Mesothelial cell of epicardium (in vitro differentiated cells): ENCODE data around the gene FOXE3. TPM values are rescaled to one million over a fixed set of nuclear protein-coding genes. Genes with fewer than 3 reads are reported as not detected.
A peak's percentile ranks its signal among the peaks of the same experiment; 100 is the strongest.

ENCODE experiments used
- DNase-seq, 2 experiments: peaks; one replicate each; pipeline ENCODE4 v3.0.0; 2021; ENCODE audit warnings: low spot score in 2 of 2; ENCODE audit not compliant: unreplicated experiment in 2 of 2
- H3K27ac Mint-ChIP-seq: 2 replicates; pipeline ENCODE4 v1.8.0; 2021; ENCODE audit warnings: mixed read lengths
- H3K27me3 Mint-ChIP-seq: 2 replicates; pipeline ENCODE4 v1.8.0; 2021; ENCODE audit warnings: low read depth, mixed read lengths
- H3K36me3 Mint-ChIP-seq: 2 replicates; pipeline ENCODE4 v1.8.0; 2021; ENCODE audit warnings: mixed read lengths
- H3K4me1 Mint-ChIP-seq: 2 replicates; pipeline ENCODE4 v1.8.0; 2021; ENCODE audit warnings: mixed read lengths
- H3K4me3 Mint-ChIP-seq: 2 replicates; pipeline ENCODE4 v1.8.0; 2021; ENCODE audit warnings: mild to moderate bottlenecking, moderate library complexity, mixed read lengths
- H3K9me3 Mint-ChIP-seq: 2 replicates; pipeline ENCODE4 v1.8.0; 2021; ENCODE audit warnings: mixed read lengths
- CTCF ChIP-seq: fragments of 200-600 bp; sonication (generic); IDR thresholded peaks from one replicate; pipeline ENCODE4 v1.5.0; 2021; ENCODE audit warnings: antibody characterized with exemption; ENCODE audit not compliant: unreplicated experiment
- total RNA-seq: library from RNA; stranded (reverse); gene quantifications from 3 replicates; pipeline ENCODE4 v1.2.1, GENCODE V29; 2021

FOXE3 gene
- total RNA-seq, 1 donor from 2014 or later = not detected

DNA sequence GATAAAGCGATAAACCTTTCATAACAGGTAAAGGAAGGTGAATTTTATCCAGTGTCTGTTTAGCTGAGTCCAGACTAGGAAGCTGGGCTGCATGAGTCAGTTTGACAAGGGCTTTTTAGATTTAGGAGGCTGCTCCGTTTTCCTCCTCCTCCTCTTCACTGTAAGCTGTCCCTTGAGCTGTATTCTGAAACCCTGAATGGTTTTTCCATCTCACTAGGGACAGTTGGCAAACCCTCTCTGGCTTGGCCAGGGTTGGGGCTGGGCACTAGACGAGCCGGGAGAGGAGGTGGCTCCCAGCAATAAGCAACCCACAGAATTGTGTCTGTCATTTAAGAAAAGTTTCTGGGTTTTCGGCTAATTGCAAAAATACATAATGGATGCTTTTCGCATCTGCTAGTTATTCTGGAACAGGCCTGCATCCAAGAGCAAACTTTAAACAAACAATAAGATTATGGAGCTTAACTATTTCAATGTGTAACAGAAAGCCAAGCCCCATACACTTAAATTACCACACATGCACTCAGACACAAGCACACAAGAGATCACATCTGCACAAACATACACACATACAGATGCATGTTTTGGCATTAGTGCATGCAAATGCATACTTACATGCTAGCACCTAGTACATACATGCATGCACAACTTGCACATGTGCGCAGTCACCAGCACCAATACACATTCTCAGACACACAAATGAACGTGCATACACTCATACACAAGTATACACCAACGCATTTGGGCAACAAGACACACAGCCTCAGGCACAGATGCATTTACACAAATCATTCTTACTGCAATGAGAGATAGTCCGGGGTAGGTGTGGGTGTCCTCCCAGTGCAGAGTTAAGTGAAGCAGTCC, 27.8 kb upstream of the FOXE3 start:
- Mint-ChIP-seq H3K27ac (no peak overlapping the region), H3K4me1 (peaks cover 3% of the 10 kb centered on the region), H3K36me3 (peaks cover 2% of the 10 kb centered on the region), H3K9me3 (no peaks in the 10 kb centered on the region), H3K4me3 (no peak overlapping the region), H3K27me3 (peaks cover 38% of the 10 kb centered on the region)
- TF ChIP-seq CTCF = no peak
- no peak for DNase-seq

- Mint-ChIP-seq H3K27ac (no peak overlapping the region), H3K9me3 (no peaks in the 10 kb centered on the region), H3K36me3 (no peaks in the 10 kb centered on the region), H3K4me1 (peaks cover 3% of the 10 kb centered on the region), H3K4me3 (no peak overlapping the region), H3K27me3 (peaks cover 43% of the 10 kb centered on the region)
- peak; percentile 75 for TF ChIP-seq CTCF
- DNase-seq = peak in 1 of 2 experiments; percentile 78
Measured at GRCh38 chr1:47388891-47389238, 27.2 kb upstream of the FOXE3 start.

GRCh38 chr1:47389731-47390130, 26.4 kb upstream of the FOXE3 start:
- Mint-ChIP-seq H3K27ac (no peak overlapping the region), H3K9me3 (no peaks in the 10 kb centered on the region), H3K36me3 (no peaks in the 10 kb centered on the region), H3K4me3 (no peak overlapping the region), H3K4me1 (peaks cover 3% of the 10 kb centered on the region), H3K27me3 (peaks cover 50% of the 10 kb centered on the region)
- no peak for TF ChIP-seq CTCF
- DNase-seq = no peak

DNA sequence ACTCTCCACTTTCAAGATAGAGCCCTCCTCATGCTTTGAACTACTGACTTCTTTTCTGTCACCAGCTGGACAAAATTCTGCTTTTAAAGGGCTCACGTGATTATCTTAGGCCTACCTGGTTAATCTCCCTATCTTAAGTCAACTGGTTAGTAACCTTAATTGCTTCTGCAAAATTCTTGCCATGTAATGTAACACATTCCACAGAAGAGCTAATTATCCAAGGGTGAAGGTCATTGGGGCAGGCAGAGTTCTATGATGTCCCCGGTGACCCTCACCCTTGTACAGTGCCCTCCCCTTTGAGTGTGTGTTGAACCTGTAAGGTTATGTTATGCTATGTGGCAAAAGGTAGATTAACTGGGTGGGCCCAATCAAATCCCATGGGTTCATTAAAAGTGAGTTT, 25.2 kb upstream of the FOXE3 start:
- Mint-ChIP-seq H3K4me1 (peaks cover 3% of the 10 kb centered on the region), H3K4me3 (no peak overlapping the region), H3K9me3 (no peaks in the 10 kb centered on the region), H3K36me3 (no peaks in the 10 kb centered on the region), H3K27me3 (peaks cover 58% of the 10 kb centered on the region), H3K27ac (no peak overlapping the region)
- no peak for DNase-seq
- no peak for TF ChIP-seq CTCF

- peaks cover 3% of the 10 kb centered on the region for H3K4me1 Mint-ChIP-seq
- no peak overlapping the region for H3K4me3 Mint-ChIP-seq
- no peak for TF ChIP-seq CTCF
- no peaks in the 10 kb centered on the region for H3K9me3 Mint-ChIP-seq
- H3K27me3 Mint-ChIP-seq = peaks cover 59% of the 10 kb centered on the region
- H3K36me3 Mint-ChIP-seq = no peaks in the 10 kb centered on the region
- H3K27ac Mint-ChIP-seq = no peak overlapping the region
- DNase-seq = no peak
Measured at GRCh38 chr1:47393141-47393540, 22.9 kb upstream of the FOXE3 start.
